GM18870 (cell line): ENCODE results near the gene STH.

Source experiments
- ATAC-seq: cut with Tn5 transposase; IDR thresholded peaks from one replicate; pipeline ENCODE4 v1.9.1; 2021; ENCODE audit warnings: moderate library complexity; ENCODE audit not compliant: unreplicated experiment

STH gene

GRCh38 chr17:46044286-46044928 lies 45.4 kb downstream of the STH start:
- no peak for ATAC-seq

GRCh38 chr17:46044989-46045388 lies 45.9 kb downstream of the STH start:
- no peak for ATAC-seq

- ATAC-seq = no peak
These were observed 46.6 kb downstream of the STH start for GRCh38 chr17:46045639-46046038.

GRCh38 chr17:46046957-46047356 lies 47.9 kb downstream of the STH start:
- no peak for ATAC-seq

- no peak for ATAC-seq
These were observed 48.3 kb downstream of the STH start for GRCh38 chr17:46047398-46047797.

GRCh38 chr17:46047856-46048255 lies 48.8 kb downstream of the STH start:
- ATAC-seq = no peak
